Body of pancreas (tissue), 4 donors: ENCODE data around the gene KCND2. TPM values are rescaled to one million over a fixed set of nuclear protein-coding genes. Genes with fewer than 3 reads are reported as not detected.

ENCODE experiments used
- ATAC-seq: fragments of 150-250 bp; one replicate; pipeline ENCODE4 v1.9.1; 2016
- DNase-seq, 4 donors: peaks; one replicate each; pipeline ENCODE4 v3.0.0-alpha.2; 2019
- H3K27ac ChIP-seq, 4 donors: fragments of 200-600 bp; sonication (generic); 1 replicate in 3 of 4; 2 replicates in 1 of 4; pipeline versions ENCODE4 v1.5.1 to v1.6.1; 2016 to 2019; ENCODE audit warnings: mild to moderate bottlenecking in 1 of 4, mixed read lengths in 1 of 4, moderate library complexity in 1 of 4
- H3K27me3 ChIP-seq, 2 donors: fragments of 200-600 bp; sonication (generic); one replicate each; pipeline ENCODE4 v1.6.0; 2016; ENCODE audit warnings: mild to moderate bottlenecking in 1 of 2
- H3K36me3 ChIP-seq, 2 donors: fragments of 200-600 bp; sonication (generic); replicated peaks in 1 of 2; 2 replicates each; pipeline ENCODE4 v1.5.1; 2016; ENCODE audit warnings: low read depth in 2 of 2; ENCODE audit not compliant: insufficient read depth in 1 of 2
- H3K4me1 ChIP-seq: fragments of 200-600 bp; sonication (generic); one replicate; pipeline ENCODE4 v1.6.0; 2016
- H3K4me3 ChIP-seq, 2 donors: fragments of 200-600 bp; sonication (generic); 1 replicate in 1 of 2; 2 replicates in 1 of 2; pipeline ENCODE4 v1.5.1; 2016 to 2019
- H3K9me3 ChIP-seq, 3 donors: fragments of 200-600 bp; sonication (generic); 1 replicate in 2 of 3; 2 replicates in 1 of 3; pipeline ENCODE4 v1.5.1; 2016
- CTCF ChIP-seq, 7 experiments: fragments of 450-650 bp in 4 of 7; fragments of 200-600 bp in 3 of 7; sonication (generic) in 3 of 7; IDR thresholded peaks; one replicate each; pipeline ENCODE4 v1.5.1; 2016 to 2019; ENCODE audit warnings: antibody characterized with exemption in 7 of 7
- POLR2A ChIP-seq, 3 donors: fragments of 450-650 bp; IDR thresholded peaks; one replicate each; pipeline ENCODE4 v1.6.1; 2016; ENCODE audit warnings: antibody characterized with exemption in 3 of 3, mild to moderate bottlenecking in 2 of 3
- WGBS, 2 donors: methylation state at CpG; one replicate each; pipeline ENCODE4 v1.1.5; 2017; 5-methylcytosine and 5-hydroxymethylcytosine counted together
- intact Hi-C: fragments of 100-400 bp; cut with DNase I; formaldehyde crosslinking; loops from one replicate; pipeline ENCODE4 v1.15.1; 2023
- total RNA-seq, 2 donors: library from RNA; depleted of rRNA; stranded (reverse); fragments of >200 nt; gene quantifications; one replicate each; pipeline ENCODE4 v1.1.0, GENCODE V29; 2016

The KCND2 gene
- total RNA-seq, 2 donors from 2014 or later: 0.52 to 0.66 TPM

DNA sequence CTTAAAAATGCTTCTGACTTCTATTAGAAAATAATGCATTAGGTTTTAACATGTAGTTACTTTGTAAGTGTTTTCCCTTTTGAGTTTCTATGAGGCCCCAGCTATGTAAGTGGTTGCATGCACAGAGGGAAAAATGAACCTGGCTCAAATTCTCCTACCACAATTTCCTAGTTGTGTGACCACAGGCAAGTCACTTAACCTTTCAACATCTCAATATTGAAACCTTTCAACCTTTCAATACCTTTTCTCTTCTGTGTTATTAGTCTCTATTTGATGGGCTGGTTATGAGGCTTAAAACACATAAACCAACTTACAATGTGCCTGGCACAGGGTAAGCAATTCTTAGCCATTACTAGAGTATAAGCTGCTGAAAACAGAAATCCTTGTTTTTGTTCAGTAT is 203.0 kb downstream of the KCND2 start:
- intact Hi-C loops: no loop called here
- no peak overlapping the region for H3K27ac ChIP-seq
- TF ChIP-seq CTCF (IDR thresholded peaks at IDR 0.05) (no peak), POLR2A (IDR thresholded peaks at IDR 0.05) (no peak)
- H3K27me3 ChIP-seq: no peaks in the 10 kb centered on the region
- no peak for ATAC-seq
- no peaks in the 10 kb centered on the region for H3K4me1 ChIP-seq
- no peak overlapping the region for H3K4me3 ChIP-seq
- DNase-seq: no peak
- H3K36me3 ChIP-seq: no peaks in the 10 kb centered on the region
- H3K9me3 ChIP-seq: no peaks in the 10 kb centered on the region

DNA sequence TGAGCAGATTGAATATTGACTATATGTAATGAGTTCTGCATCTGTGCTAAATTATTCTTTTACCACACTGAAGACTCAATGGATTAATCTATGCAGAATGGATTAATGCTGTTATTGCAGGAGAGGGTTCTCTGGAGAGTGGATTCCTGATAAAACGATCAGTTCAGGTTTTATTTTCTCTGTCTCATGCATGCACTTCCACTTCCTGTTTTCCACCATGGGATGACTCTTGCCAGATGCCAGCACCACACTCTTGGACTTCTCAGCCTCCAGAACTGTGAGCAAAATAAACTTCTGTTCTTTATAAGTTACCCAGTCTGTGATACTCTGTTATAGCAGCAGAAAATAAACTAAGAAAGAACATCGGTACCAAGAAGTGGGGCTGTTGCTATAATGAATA is 207.5 kb downstream of the KCND2 start:
- TF ChIP-seq CTCF (IDR thresholded peaks at IDR 0.05): no peak
- no peak for TF ChIP-seq POLR2A (IDR thresholded peaks at IDR 0.05)
- Histone ChIP-seq H3K27me3 (no peaks in the 10 kb centered on the region), H3K9me3 (no peaks in the 10 kb centered on the region), H3K27ac (no peak overlapping the region), H3K4me3 (no peak overlapping the region), H3K36me3 (no peaks in the 10 kb centered on the region), H3K4me1 (no peaks in the 10 kb centered on the region)
- ATAC-seq (no peak), DNase-seq (no peak)
- intact Hi-C loops: no loop called here
- WGBS, 2 donors: 64 to 86% methylated on average over 2 of the region's 2 CpGs

- intact Hi-C loops: no loop called here
- WGBS, 2 donors: 74 to 80% methylated on average over 5 of the region's 5 CpGs
- ATAC-seq (no peak), DNase-seq (no peak)
- Histone ChIP-seq H3K36me3 (no peaks in the 10 kb centered on the region), H3K27me3 (no peaks in the 10 kb centered on the region), H3K4me1 (no peaks in the 10 kb centered on the region), H3K27ac (no peak overlapping the region), H3K9me3 (no peaks in the 10 kb centered on the region), H3K4me3 (no peak overlapping the region)
- TF ChIP-seq POLR2A (IDR thresholded peaks at IDR 0.05): no peak
- TF ChIP-seq CTCF (IDR thresholded peaks at IDR 0.05): no peak
Observed at GRCh38 chr7:120480930-120481329, 208.0 kb downstream of the KCND2 start.

GRCh38 chr7:120486164-120486563 is 213.2 kb downstream of the KCND2 start:
- intact Hi-C loops: no loop called here
- H3K27me3 ChIP-seq: no peaks in the 10 kb centered on the region
- no peak overlapping the region for H3K4me3 ChIP-seq
- TF ChIP-seq CTCF (IDR thresholded peaks at IDR 0.05): no peak
- TF ChIP-seq POLR2A (IDR thresholded peaks at IDR 0.05): no peak
- ATAC-seq (no peak), DNase-seq (no peak)
- 34 to 37% methylated on average over 1 of the region's 1 CpG for WGBS, 2 donors
- no peaks in the 10 kb centered on the region for H3K36me3 ChIP-seq
- no peaks in the 10 kb centered on the region for H3K4me1 ChIP-seq
- no peak overlapping the region for H3K27ac ChIP-seq
- H3K9me3 ChIP-seq: no peaks in the 10 kb centered on the region

- H3K4me3 ChIP-seq: no peak overlapping the region
- H3K27ac ChIP-seq: no peak overlapping the region
- H3K36me3 ChIP-seq: no peaks in the 10 kb centered on the region
- H3K4me1 ChIP-seq: no peaks in the 10 kb centered on the region
- H3K9me3 ChIP-seq: no peaks in the 10 kb centered on the region
- ATAC-seq (no peak), DNase-seq (no peak)
- WGBS, 2 donors: 9 to 13% methylated on average over 1 of the region's 1 CpG
- TF ChIP-seq POLR2A (IDR thresholded peaks at IDR 0.05): no peak
- no peak for TF ChIP-seq CTCF (IDR thresholded peaks at IDR 0.05)
- no peaks in the 10 kb centered on the region for H3K27me3 ChIP-seq
- intact Hi-C loops: no loop called here
Observed at GRCh38 chr7:120502132-120502531, 229.2 kb downstream of the KCND2 start.
